Prostate gland (tissue), 2 donors: Measurements from ENCODE around the gene PNMA8C.

ENCODE experiments used
- POLR2A ChIP-seq: fragments of 450-650 bp; IDR thresholded peaks from one replicate; pipeline ENCODE4 v1.6.1; 2016; ENCODE audit warnings: antibody characterized with exemption, mild to moderate bottlenecking
- POLR2AphosphoS5 ChIP-seq: sonication (generic); formaldehyde crosslinking; IDR thresholded peaks from one replicate; pipeline ENCODE4 v1.6.1; 2017; ENCODE audit warnings: antibody characterized with exemption
- TF ChIP-seq, protein P1 (sequence below), 4 experiments: fragments of 200-600 bp in 2 of 4; fragments of 450-650 bp in 2 of 4; sonication (generic) in 2 of 4; IDR thresholded peaks; 1 replicate in 3 of 4; 2 replicates in 1 of 4; pipeline ENCODE4 v1.5.1; 2016 to 2019; ENCODE audit warnings: antibody characterized with exemption in 4 of 4, mild to moderate bottlenecking in 2 of 4, moderate library complexity in 2 of 4

GRCh38 chr19:46453661-46454060 is 24.9 kb upstream of the PNMA8C start:
- TF ChIP-seq POLR2AphosphoS5 (peak; percentile 75), POLR2A (no peak)
- TF ChIP-seq, protein P1, sequence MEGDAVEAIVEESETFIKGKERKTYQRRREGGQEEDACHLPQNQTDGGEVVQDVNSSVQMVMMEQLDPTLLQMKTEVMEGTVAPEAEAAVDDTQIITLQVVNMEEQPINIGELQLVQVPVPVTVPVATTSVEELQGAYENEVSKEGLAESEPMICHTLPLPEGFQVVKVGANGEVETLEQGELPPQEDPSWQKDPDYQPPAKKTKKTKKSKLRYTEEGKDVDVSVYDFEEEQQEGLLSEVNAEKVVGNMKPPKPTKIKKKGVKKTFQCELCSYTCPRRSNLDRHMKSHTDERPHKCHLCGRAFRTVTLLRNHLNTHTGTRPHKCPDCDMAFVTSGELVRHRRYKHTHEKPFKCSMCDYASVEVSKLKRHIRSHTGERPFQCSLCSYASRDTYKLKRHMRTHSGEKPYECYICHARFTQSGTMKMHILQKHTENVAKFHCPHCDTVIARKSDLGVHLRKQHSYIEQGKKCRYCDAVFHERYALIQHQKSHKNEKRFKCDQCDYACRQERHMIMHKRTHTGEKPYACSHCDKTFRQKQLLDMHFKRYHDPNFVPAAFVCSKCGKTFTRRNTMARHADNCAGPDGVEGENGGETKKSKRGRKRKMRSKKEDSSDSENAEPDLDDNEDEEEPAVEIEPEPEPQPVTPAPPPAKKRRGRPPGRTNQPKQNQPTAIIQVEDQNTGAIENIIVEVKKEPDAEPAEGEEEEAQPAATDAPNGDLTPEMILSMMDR (IDR thresholded peaks at IDR 0.05) = no peak
